DMS114 treated with DMSO at 0.1 percent for 48 hours (cell line): Measurements from ENCODE around the gene ADGRG4.

Experiments
- DNase-seq: peaks from one replicate; lab custom pipeline; 2025; ENCODE audit not compliant: unreplicated experiment; lab: John Stamatoyannopoulos, UW

Gene ADGRG4

DNA sequence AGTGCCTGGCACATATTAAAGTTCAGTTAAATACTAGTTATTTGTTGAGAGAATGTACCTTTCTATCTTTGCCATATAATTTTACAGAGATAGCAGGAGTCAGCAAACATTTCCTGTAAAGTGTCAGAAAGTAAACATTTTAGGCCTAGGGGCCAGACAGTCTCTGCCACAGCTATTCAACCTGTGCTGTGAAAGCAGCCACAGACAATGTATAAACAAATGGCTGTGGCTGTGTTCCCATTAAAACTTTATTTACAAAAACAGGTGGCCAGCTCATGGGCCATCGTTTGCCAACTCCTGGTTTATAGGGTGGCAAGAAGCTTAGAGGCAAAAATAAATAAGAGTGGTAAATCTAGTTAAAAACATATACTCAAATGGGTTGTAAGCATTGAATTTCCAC lies 153.0 kb downstream of the ADGRG4 start:
- DNase-seq: no peak

GRCh38 chrX:136456133-136456532 lies 155.4 kb downstream of the ADGRG4 start:
- no peak for DNase-seq

DNA sequence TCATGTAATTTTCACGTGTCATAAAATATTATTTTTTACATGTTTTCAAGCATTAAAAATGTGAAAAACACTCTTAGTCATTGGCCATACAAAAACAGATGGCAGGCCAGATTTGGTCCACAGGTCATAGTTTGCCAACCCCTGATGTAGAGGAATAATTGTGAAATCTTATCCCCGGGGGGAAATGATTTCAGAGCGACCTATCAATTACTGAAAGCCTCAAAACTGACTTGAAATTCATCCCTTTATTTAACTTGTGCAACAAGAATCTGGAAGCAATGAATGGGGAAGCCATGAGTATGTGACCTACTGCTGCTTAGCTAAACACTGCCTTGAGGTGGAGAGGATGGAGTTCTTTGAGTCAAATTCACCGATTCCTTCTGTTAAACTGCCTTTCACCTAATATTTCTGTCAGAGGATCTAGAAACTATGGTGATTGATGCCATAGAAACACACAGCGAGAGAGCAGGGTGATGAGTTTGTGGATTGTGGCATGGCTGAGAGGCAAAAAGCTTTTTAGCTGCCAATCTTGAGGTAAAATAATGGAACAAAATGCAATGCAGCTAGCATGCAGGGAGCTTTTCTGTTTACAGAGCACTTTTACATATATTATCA lies 156.6 kb downstream of the ADGRG4 start:
- no peak for DNase-seq

- no peak for DNase-seq
These were observed 163.8 kb downstream of the ADGRG4 start for GRCh38 chrX:136464589-136464988.
